GM18499 (cell line): ENCODE measurements around the gene PCSK2.

Experiments
- ATAC-seq: cut with Tn5 transposase; IDR thresholded peaks from one replicate; pipeline ENCODE4 v1.9.1; 2021; ENCODE audit warnings: moderate number of reproducible peaks; ENCODE audit not compliant: insufficient read depth, unreplicated experiment

The PCSK2 gene

DNA sequence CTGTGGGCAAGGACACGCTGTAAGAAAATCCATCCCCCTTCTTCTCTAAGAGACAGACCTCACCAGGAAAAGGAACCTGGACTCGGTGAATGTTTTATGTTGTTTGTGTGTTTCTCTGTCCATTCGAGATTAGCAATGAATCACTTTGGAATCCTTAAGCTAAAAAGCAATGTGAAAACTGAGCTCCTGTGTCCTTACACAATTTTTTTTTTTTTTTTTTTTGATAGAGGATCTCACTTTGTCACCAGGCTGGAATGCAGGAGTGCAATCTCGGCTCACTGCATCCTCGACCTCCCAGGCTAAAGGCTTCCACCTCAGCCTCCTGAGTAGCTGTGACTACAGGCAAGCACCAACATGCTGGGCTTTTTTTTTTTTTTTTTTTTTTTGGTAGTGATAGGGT lies 272.2 kb downstream of the PCSK2 start:
- no peak for ATAC-seq

DNA sequence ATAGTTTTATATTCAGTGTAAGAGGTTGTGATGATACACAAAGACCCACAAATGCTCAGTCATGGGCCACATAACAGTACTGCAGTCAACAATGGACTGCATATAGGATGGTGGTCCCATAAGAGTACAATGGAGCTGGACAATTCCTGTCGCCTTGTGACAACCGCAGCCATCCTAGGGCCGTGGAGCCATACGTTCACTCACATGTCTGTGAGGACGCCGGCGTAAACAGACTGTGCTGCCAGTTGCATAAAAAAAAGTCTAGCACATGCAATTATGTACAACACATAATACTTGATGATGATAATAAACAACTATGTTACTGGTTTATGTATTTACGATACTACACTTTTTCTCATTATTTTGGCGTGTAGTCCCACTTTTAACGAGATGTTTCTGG lies 273.4 kb downstream of the PCSK2 start:
- ATAC-seq: no peak

DNA sequence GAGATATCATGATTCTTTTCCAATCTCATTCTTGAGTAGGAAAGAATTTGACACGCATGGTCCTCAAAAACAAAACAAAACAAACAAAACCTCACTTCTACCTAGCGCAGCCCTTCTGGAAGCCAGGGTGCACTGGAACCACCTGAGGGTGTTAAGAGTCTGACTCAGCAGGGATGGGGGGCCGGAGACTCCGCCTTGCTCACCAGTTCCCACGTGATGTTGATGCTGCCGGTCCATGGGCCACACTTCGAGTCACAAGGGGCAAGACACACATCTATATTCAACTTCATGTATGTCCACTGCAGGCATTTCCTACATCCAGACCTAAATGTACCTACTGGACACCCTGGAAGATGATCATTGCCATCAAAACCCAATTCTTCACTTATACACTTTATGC lies 274.0 kb downstream of the PCSK2 start:
- ATAC-seq: no peak

DNA sequence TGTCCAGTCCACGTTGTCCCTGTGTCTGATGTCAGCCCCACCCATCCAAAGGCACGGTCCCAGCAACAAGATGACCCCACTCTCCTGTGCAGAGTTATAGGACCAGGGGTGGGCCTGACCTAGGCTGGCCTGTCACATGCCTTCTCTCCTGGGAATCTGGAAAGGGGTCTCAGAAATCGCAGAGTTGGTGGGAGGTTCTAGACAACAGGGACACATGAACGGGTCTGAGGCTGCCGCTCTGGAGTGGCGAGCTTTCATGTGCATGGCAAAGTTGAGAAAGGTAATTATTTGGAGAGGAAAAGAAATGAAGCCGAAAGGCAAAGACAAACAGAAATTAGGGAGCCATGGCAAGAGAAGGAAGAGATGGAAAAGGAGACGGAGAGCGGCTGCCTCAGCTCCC lies 274.9 kb downstream of the PCSK2 start:
- ATAC-seq: no peak

DNA sequence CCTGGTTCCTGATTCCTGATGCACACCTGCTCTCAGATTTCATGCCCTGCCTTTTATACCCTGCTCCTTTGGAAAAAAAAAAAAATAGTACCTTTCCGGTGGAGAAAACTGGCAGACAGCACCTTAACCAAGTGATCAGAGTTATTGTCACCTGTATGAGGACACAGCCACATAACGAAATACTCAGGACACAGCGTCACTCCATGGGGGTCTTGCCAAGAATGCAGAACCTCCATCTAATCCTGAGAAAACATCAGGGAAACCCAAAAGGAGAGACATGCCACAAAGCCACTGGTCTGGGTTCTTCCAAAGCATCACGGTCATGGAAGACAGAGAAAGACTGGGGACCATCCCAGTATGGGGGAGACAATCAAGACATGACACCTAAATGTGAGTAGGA lies 275.3 kb downstream of the PCSK2 start:
- no peak for ATAC-seq

DNA sequence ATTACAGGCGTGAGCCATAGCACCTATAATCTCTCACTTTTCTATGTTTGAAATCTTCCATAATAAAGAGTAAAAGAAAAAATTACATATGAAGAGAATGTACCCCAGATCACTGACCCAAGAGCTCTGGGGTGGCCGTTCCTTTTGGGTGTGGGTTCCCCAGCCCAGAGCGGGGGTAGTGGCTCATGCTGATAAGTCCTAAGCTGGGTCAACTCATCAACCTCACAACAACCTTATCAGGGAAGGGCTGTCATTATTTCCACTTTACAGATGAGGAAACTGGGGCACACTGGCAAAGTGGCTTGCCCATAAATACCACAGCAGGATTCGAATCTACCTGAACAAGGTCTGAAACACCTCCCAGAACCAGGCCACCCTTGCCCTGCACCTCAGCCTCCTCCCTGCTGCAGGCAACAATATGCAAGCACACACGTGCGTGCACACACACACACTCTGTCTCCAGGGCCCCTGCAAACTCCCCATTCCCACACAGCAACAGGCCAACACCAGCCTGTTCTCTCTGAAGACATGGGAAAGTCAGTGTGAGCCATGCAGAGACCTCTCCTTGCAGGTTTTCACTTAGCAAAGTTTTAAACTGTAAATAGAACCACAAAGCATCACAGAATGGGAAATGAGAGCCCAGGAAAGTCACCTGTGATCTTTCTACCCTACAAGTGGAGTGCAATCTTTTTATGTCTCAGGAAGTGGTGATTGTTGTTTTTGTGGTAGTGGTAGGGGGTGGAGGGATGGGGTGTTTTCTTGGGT lies 276.6 kb downstream of the PCSK2 start:
- ATAC-seq: no peak

DNA sequence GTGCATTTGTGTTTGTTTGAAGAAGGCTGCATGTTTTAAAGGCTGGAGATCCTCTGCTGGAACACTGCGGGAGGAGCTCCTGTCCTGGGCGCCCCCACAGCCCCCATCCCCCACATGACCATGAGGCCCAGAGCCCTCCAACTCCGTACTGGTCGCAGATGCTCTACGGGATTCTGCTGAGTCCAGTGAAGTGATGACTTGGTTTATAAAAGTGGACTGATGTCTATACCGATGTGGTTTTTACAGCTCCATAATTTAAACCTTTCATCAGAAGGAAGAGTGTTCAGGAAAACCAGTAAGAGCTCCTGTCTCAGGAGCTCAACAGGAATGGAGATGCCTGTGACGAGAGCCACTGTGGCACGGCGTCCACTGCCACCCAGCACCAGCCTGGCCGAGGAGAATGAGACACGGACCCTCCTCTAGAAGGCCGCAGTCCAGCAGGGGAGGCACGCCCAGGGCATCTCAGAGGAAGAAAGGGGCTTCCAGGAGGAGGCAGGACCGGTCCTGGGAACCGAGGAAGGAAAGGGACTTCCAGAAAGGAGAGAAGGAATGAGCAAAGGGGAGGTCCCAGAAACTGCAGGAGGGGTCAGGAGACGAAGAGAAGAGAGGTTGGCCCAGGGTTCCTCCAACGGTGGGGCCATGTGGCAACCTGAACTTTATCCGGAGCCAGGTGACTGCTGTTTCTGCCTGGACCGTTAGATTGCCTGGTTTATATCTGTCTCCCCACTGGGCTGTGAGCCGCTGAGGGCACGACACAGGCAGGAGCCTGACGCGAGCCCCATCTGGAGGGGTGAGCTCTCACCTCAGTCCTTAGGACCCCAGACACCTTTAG lies 277.4 kb downstream of the PCSK2 start:
- ATAC-seq: no peak

DNA sequence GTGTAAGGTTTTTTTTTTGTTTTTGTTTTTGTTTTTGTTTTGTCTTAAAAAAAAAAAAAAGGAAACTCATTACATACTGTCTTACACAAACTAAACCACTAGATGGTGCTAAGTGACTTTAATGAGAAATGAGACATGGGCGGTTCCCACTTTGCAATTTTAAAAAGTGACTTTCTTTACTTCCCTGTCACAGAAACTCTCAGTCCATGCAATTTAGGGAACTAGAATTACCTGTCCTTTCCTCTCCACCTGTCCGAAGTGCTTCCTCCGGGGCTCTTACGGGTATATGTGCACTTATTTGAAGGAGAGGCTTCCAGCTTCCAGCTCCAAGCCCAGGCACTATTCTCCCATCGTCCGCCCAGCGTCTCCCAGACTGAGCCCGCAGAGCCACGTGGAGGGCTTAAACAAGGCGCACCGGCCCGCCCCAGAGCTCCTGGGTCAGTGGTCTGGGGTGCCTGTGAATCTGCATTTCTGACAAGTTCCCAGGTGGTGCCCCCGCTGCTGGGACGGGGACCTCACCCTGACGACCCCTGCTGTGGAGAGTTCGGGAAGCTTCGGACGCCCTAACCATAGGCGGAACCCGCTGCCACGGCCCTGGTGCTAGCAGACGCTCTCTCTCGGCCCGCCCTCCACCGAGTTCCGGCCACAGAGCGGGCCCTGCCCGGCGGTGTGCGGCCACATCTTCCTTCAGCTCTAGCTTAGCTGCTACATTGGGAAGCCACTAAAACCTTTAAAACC lies 278.2 kb downstream of the PCSK2 start:
- no peak for ATAC-seq

DNA sequence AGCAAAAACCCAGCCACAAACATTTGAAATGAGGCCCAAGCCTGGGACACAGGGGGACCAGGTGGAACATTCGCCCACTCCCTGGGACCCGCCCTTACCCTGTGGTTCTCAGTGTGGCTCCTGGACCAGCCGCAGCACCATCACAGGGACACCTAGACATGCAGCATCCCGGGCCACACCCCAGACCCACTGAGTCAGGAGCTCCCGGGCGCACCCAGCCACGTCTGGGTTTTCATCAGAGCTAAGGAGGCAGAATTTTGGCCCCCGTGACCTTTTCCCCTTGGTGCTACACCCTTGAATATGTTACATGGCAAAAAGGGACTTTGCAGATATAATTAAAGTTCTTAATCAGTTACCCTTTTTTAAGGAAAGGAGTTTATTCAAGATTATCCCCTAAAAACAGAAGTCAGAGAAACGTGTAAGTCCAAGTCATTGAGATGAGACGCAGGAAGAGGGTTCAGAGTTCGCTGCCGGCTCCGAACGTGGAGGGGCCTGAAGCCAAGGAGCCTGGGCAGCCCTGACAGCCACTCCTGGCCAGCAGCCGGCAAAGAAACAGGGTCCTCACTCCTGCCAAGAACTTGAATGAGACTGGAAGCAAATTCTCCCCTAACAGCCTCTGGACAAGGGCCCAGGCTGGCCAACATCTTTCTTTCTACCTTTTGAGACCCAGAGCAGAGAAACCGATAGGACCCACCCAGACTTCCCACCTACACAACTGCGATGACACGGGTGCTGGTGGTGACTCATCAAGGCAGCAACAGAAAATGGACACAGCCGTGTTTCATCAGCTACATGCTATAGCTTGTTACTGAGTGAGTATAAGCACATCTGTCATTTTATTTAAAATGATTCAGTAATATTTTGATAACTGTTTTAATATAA lies 279.0 kb downstream of the PCSK2 start:
- no peak for ATAC-seq

DNA sequence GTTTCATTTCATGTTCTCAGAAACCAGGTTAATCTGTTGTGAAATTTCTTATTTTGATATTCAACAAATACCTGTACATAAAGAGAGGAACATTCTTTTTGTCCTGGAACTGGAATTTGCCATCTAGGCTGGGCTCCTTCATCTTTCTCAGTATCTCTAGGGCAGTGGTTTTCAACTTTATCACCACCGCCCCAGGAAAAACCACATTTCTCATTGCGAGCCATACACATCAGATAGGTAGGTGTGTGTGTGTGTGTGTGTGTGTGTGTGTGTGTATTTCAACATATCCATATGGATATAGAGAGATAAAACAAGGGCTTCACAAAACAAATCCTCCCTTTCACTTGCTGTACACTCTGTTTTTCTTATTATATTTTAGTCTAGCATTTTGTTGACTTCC lies 280.2 kb downstream of the PCSK2 start:
- no peak for ATAC-seq

DNA sequence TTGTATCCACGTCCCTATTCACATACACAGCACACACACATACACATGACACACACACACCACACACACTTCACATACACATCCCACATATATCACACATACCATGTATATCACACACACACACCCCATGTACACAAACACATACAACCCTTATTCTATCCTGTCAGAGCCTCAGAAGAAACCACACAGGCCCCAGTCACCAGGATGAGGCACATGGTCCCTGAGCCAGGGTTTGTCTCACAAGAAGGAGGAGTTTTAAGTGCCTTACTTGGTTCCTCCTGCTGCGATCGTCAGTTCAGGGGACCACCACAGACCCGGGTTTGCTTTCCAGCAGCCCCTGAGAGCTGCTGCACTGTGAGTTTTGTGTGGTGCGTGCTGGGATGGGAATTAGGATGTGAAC lies 280.7 kb downstream of the PCSK2 start:
- no peak for ATAC-seq

DNA sequence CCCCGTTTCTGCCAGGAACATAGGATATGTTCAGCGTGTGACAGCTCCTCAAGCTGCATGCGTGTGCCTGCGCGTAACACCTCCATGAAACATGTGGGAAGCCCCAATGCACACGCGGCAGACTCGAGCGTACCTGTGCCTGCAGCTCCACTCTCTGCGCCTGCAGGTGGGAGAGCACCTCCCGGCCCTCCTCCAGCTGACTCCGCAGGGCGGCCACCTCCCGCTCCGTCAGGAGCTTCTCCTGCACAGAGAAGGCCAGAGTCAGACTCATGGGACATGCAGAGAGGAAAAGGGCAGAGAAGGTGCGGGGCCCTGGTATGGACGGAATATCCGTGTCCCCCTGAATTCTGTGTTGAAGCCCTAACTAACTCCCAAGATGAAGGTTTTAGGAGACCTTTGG lies 281.9 kb downstream of the PCSK2 start:
- ATAC-seq: no peak

DNA sequence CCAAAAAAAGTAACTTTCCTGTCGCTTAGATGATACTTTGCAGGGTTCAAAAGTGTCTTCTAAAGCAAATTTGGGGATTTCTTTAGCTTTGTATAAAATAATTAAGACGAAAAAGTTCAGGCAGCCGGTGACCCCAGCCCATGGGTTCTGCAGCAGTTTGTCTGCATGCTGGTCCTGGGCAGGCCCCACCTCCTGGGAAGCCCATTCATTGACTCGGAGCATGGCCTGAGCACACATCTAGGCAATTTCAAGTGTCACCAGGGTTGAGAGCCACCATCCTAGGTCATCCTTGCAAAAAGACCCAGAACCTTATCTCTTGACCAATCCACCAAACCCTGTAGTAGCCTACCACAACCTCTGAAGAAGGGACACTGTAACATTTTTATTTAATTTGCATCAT lies 283.7 kb downstream of the PCSK2 start:
- ATAC-seq: no peak

DNA sequence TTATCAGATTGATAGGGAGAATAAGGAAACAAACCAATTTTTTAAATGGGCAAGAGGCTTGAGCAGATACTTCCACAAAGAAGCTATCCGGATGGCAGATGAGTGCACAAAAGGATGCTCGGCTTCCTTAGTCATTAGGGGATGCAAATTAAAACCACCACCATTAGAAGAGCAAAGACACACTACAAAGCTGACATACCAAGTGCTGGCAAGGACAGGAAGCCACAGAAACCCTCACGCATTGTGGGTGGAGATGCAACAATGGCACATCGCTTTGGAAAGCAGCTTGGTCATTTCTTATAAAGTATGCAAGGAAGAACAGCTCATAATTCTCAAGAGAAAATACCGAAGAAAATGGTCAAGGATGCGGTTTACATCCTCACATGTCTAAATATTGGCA lies 284.6 kb downstream of the PCSK2 start:
- ATAC-seq: no peak

DNA sequence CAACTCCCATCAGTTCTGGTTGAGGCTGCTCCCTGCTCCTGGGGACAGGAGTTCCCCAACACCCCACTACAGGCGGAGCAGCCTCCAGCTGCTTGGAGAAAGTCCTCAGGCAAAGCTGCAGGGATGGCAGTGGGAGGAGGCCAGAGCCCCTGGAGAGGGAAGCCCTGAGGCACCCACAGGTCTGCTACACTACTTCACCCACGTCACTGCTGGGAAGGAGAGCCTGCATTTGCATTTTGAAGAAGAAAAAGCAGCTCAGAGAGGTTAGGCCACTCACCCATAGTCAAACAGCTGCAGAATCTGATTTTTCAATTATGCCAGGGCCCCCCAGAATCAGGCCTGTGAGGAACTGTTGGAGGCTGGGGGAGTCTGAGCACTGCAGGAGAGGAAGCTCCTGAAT lies 287.1 kb downstream of the PCSK2 start:
- no peak for ATAC-seq

DNA sequence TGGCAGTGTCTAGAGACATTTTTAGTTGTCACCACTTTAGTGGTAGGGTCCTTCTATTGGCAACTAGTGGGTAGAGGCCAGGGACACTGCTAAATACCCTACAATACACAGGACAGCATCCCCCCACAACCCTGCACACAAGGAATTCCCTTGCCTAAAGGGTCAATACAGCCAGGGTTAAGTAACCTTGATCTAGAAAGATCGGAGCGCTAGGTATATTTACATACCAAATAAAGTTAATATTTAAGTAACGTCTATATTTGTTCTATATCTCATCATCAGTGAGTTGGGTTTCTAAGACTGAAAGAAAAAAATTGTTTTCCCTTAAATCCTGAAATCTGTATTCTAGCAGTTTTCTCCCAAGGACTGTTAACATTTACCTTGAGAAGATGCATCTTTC lies 288.2 kb downstream of the PCSK2 start:
- no peak for ATAC-seq

DNA sequence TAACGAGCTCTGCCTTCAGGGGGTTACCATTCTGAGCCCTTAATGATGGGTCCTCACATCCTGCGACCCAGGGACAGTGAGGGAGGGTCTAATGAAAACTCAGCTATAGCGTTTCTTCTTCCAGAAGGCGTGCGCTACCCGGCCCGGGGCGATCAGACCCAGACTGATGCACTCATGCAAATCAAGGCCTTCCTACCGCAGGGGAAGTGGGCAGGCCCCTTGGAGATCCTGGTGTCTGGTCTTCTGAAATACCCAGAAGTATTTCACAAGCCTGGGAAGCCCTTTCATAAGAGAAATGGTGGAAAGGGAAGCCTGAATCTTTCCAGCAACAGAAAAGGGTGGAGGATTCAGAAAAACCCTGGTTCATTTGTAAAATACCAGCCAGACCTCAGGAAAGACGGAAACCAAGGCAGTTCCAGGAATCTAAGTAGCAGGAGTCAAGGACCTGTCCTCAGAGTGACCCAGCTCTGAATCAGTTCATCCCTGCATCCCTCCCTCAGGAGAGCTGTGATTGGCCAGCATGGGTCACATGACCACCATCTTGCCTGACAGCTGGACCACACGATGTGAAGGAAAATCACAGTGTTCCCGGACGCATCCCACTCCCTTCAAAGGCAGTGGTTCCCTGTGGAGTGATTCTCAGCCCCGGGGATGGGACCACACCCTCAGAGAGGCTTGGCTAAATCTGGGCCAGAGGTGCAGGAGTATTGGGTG lies 291.7 kb downstream of the PCSK2 start:
- ATAC-seq: no peak

DNA sequence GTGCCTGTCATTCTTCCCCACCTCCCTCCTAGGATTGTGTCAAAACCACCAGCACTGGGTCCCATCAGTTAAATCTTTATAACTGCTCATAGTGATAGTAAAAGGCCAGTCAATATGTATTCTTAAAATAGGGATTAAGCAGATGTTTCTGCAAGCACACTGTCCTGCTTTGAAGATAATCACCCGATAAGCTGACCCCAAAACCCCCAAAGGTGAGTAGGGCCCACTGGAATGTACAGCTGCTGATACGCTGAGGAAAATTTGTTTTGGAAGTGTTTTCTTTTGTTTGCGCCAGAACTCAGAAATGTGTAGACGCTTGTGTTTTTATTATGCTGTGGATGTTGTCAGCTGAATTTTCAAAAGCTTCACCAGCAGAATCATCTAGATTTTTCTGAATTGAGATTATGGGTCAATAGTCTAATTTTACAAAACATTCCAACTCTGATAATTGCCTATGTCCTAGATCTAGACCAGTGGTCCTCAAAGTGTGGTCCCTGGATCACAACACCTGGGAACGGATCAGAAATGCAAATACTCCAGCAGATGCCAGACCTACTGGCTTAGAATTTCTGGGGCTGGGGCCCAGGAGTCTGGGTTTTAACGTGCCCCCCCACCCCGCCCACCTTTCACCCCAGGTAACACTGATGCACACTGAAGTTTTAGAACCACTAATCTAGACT lies 292.9 kb downstream of the PCSK2 start:
- no peak for ATAC-seq

DNA sequence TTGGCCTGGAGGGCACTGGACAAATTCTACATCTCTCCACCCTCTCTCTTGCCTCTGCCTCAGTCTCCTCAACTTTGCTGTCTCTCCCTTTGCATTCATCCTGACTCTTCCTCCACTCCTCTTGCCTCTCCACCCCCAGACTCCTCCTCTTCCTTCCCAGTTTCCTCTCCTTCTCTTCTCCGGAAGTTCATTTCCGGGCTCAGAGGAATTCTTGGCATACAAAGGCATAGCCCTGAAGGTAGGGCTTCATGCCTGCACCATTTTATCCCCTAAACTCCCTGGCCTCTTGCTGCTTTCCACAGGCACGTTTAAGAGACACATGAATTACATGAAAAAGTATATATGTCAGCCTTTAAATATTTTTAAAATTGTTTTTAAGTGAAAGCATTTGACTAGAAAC lies 293.7 kb downstream of the PCSK2 start:
- no peak for ATAC-seq
